Rectal smooth muscle tissue (tissue), 1 donor: ENCODE data around the gene MRPL4.

Experiments
- H3K27ac ChIP-seq: one replicate; pipeline ENCODE4 v1.7.0; 2013; ENCODE audit warnings: low read depth, low read length, inconsistent platforms
- H3K27me3 ChIP-seq: one replicate; pipeline ENCODE4 v1.7.0; 2013; ENCODE audit warnings: low read length; ENCODE audit not compliant: control insufficient read depth, insufficient read depth
- H3K36me3 ChIP-seq: one replicate; pipeline ENCODE4 v1.7.0; 2013; ENCODE audit warnings: low read length; ENCODE audit not compliant: control insufficient read depth, insufficient read depth
- H3K4me1 ChIP-seq: one replicate; pipeline ENCODE4 v1.7.0; 2013; ENCODE audit warnings: low read length; ENCODE audit not compliant: control insufficient read depth, insufficient read depth
- H3K4me3 ChIP-seq: one replicate; pipeline ENCODE4 v1.7.0; 2013; ENCODE audit warnings: low read length
- H3K9ac ChIP-seq: one replicate; pipeline ENCODE4 v1.7.0; 2013; ENCODE audit warnings: low read length

MRPL4 gene

GRCh38 chr19:10222201-10222890 is 29.7 kb upstream of the MRPL4 start:
- Histone ChIP-seq H3K36me3 (peaks cover 5% of the 10 kb centered on the region), H3K27ac (no peak overlapping the region), H3K9ac (no peak overlapping the region), H3K4me3 (no peak overlapping the region), H3K27me3 (no peaks in the 10 kb centered on the region), H3K4me1 (no peaks in the 10 kb centered on the region)

GRCh38 chr19:10223488-10224213 is 28.4 kb upstream of the MRPL4 start:
- H3K27me3 ChIP-seq: no peaks in the 10 kb centered on the region
- no peaks in the 10 kb centered on the region for H3K4me1 ChIP-seq
- no peak overlapping the region for H3K27ac ChIP-seq
- H3K4me3 ChIP-seq: no peak overlapping the region
- peaks cover 5% of the 10 kb centered on the region for H3K36me3 ChIP-seq
- no peak overlapping the region for H3K9ac ChIP-seq

- H3K27ac ChIP-seq: no peak overlapping the region
Measured at GRCh38 chr19:10224337-10224736, 27.7 kb upstream of the MRPL4 start.

DNA sequence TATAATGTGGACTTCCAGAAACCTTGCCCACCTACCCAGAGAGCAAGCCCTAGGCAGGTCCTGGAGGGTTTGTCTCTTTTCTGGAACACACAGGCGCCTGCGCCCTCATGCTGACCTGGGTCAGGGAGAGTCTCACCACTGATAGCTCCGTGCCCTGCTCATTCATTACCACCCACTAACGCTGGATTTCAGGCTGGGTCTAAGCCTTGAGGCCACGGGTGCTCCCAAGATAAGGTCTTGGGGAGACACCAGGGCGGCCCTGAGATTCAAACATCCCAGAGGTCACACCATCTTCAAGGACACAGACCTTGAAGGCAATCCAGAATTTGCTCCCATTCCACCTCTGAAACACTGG is 26.0 kb upstream of the MRPL4 start:
- peaks cover 5% of the 10 kb centered on the region for H3K36me3 ChIP-seq
- no peaks in the 10 kb centered on the region for H3K27me3 ChIP-seq
- H3K27ac ChIP-seq: peak overlapping the region; percentile 78
- no peak overlapping the region for H3K9ac ChIP-seq
- no peaks in the 10 kb centered on the region for H3K4me1 ChIP-seq
- no peak overlapping the region for H3K4me3 ChIP-seq

More at GRCh38 chr19:10224337-10224736, 27.7 kb upstream of the MRPL4 start:
- H3K27me3 ChIP-seq: no peaks in the 10 kb centered on the region
- H3K9ac ChIP-seq: no peak overlapping the region
- H3K4me3 ChIP-seq: no peak overlapping the region
- H3K4me1 ChIP-seq: no peaks in the 10 kb centered on the region
- peaks cover 5% of the 10 kb centered on the region for H3K36me3 ChIP-seq

DNA sequence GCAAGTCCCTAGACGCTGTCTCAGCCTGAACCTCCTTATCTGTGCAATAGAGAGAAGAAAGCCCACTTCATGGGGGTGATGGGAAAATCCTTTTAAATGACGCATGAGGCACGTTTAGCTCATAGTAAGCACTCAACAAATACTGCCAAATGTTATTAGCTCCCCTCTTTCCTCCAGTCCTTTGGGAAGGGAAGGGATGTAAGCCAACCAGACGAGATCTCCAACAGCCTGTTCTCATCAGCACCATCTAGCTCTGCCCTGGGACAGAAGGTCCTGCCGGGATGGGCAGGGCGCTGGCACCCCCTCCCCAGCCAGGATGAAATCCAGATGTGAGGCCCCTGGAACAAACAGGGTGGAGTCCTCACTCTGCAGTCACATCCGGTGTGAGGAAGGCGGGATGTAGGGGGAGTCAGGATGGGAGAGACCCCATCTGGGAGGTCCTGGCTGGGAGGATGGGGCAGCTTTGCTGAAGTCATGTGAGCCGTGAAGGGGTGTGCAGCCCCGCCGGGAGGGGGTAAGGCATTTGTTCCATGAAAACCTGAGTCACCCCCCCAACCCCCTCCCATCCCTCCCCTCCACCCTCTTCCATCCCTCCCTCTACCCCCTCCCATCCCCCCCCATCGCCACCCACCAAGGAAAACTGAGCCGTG is 25.5 kb upstream of the MRPL4 start:
- Histone ChIP-seq H3K36me3 (peaks cover 5% of the 10 kb centered on the region), H3K27me3 (no peaks in the 10 kb centered on the region), H3K4me3 (no peak overlapping the region), H3K9ac (no peak overlapping the region), H3K27ac (peak overlapping the region; percentile 78), H3K4me1 (no peaks in the 10 kb centered on the region)

GRCh38 chr19:10227026-10227971 is 24.7 kb upstream of the MRPL4 start:
- H3K4me3 ChIP-seq: peak overlapping the region; percentile 9

GRCh38 chr19:10228393-10228792 is 23.6 kb upstream of the MRPL4 start:
- Histone ChIP-seq H3K4me1 (no peaks in the 10 kb centered on the region), H3K27me3 (no peaks in the 10 kb centered on the region), H3K9ac (no peak overlapping the region), H3K27ac (no peak overlapping the region), H3K4me3 (no peak overlapping the region), H3K36me3 (peaks cover 5% of the 10 kb centered on the region)

More at GRCh38 chr19:10227026-10227971, 24.7 kb upstream of the MRPL4 start:
- Histone ChIP-seq H3K27ac (peak overlapping the region; percentile 77), H3K27me3 (no peaks in the 10 kb centered on the region), H3K4me1 (no peaks in the 10 kb centered on the region), H3K9ac (no peak overlapping the region), H3K36me3 (peaks cover 5% of the 10 kb centered on the region)

DNA sequence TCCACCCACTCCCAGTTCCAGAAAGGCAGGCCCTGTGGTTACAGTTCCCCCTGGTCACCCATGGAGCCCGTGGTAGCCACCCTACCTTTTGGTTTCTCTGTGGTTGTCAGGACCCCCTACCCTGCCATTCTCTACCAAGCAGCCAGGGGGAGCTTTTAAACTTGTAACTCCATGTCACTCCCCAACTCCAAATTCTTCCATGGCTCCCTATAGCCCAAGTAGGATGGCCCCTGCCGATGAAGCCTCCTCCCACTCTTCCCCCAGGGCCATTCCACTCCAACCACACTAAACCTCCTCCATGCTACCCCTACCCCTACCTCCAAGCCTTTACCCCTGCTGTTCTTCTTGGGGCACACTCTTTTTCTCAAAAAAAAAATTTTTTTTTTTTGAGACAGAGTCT is 23.1 kb upstream of the MRPL4 start:
- peaks cover 4% of the 10 kb centered on the region for H3K36me3 ChIP-seq
- H3K9ac ChIP-seq: no peak overlapping the region
- H3K4me1 ChIP-seq: no peaks in the 10 kb centered on the region
- H3K27me3 ChIP-seq: no peaks in the 10 kb centered on the region
- no peak overlapping the region for H3K4me3 ChIP-seq
- H3K27ac ChIP-seq: no peak overlapping the region

DNA sequence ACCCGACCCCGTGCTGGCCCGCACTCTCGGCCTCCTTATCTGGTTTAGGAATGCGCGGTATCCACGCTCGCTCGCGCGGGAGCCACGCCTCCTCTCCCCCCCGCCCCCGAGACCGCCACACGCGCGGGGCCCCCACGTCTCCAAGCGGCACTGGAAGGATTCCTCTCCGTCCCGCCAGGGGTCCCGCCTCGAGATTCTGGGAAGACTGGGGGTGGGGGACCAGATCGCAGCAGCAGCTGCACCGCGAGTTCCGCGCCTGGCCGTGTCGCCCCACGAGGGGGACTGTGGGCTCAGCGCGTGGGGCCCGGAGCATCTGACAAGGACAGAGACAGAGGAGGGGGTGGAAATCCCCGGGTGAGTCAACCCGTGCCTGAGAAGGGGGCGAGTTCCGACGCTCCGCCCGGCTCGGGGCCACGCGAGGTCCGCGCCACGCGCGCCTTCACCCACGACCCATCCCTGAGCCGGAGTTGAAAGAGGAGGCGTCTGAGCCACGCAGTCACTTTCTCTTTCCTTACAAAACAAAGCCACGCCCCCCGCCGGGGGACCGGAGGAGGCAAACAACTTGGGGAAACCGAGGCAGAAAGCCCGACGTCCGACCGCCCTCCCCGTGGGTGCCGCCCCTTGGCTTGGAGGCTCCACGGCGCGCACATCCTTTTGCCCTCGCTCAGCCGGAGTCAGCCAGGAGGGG is 21.7 kb upstream of the MRPL4 start:
- no peaks in the 10 kb centered on the region for H3K36me3 ChIP-seq
- peak overlapping the region; percentile 73 for H3K9ac ChIP-seq
- peak overlapping the region; percentile 82 for H3K27ac ChIP-seq
- H3K4me3 ChIP-seq: peak overlapping the region; percentile 83
- no peaks in the 10 kb centered on the region for H3K4me1 ChIP-seq
- H3K27me3 ChIP-seq: no peaks in the 10 kb centered on the region

GRCh38 chr19:10230861-10231611 is 21.0 kb upstream of the MRPL4 start, which contains the start of gene S1PR2:
Gene S1PR2, minus strand, starts transcription at chr19:10231331. Its CDS starts 6,426 bp downstream, at chr19:10224905.
- Histone ChIP-seq H3K4me1 (no peaks in the 10 kb centered on the region), H3K27me3 (no peaks in the 10 kb centered on the region), H3K36me3 (no peaks in the 10 kb centered on the region), H3K4me3 (peak within 1 kb of the TSS; percentile 83), H3K27ac (peak within 1 kb of the TSS; percentile 82), H3K9ac (peak within 1 kb of the TSS; percentile 73)

- H3K9ac ChIP-seq: no peak overlapping the region
- H3K27ac ChIP-seq: no peak overlapping the region
- H3K36me3 ChIP-seq: no peaks in the 10 kb centered on the region
- H3K27me3 ChIP-seq: no peaks in the 10 kb centered on the region
- no peaks in the 10 kb centered on the region for H3K4me1 ChIP-seq
- no peak overlapping the region for H3K4me3 ChIP-seq
Measured at GRCh38 chr19:10231612-10232228, 20.3 kb upstream of the MRPL4 start.
